ENCODE data around the gene ATR. TPM values are rescaled to one million over a fixed set of nuclear protein-coding genes. Genes with fewer than 3 reads are reported as not detected.

ATR gene
- polyA plus RNA-seq, 2 of the 4 experiments (the other 2 are of a cell fraction), result 13.9 to 36.2 TPM

- peaks cover 49% of the 10 kb centered on the region for H3K4me1 ChIP-seq
- ChIA-PET CTCF (interaction anchor here (1.0 to 1.7 kb wide), 2 partner anchors 11 to 32 kb away, joined by 3 to 5 read pairs; no protein-coding TSS in a partner anchor), POLR2A (interaction anchor here (0.7 kb wide), 1 partner anchor 105 kb away, joined by 3 read pairs; the partner anchor contains the start of gene TRPC1)
- H3K27ac ChIP-seq, result peak overlapping the region; percentile 71 to 84
- FAIRE-seq (peak; percentile 94), DNase-seq (ENCODE audit: low read depth in 1 of 2, low spot score in 1 of 2) (peak; percentile 50 to 64), ATAC-seq (peak; percentile 90 to 94)
- peak overlapping the region; percentile 74 for H3K4me2 ChIP-seq
- TF ChIP-seq KDM5A (IDR thresholded peaks at IDR 0.05) (no peak), FOSL2 (IDR thresholded peaks at IDR 0.05) (peak; percentile 68; the same call in 1 of the 2 replicates), FOSL2 (CRISPR knock-in tag; IDR thresholded peaks at IDR 0.05) (peak; percentile 81), JUNB (IDR thresholded peaks at IDR 0.05) (0 out of 2 replicates have a peak, but pooled peaks have one; percentile 34), HES2 (IDR thresholded peaks at IDR 0.05) (no peak), JUN (IDR thresholded peaks at IDR 0.05) (peak in 1 of 2 experiments; percentile 42; a peak in 1 of 5 replicates), BHLHE40 (IDR thresholded peaks at IDR 0.05; ENCODE audit: low read depth, low read length) (no peak), MAZ (IDR thresholded peaks at IDR 0.05; ENCODE audit: borderline replicate concordance, low read depth, low read length) (no peak), EP300 (IDR thresholded peaks at IDR 0.05) (peak in 1 of 2 experiments; percentile 15; a peak in 1 of 5 replicates), MAX (IDR thresholded peaks at IDR 0.05) (peak; percentile 69), ZNF302 (CRISPR knock-in tag; IDR thresholded peaks at IDR 0.05) (no peak), RCOR1 (IDR thresholded peaks at IDR 0.05; ENCODE audit: low read depth, low read length) (no peak), MAFK (IDR thresholded peaks at IDR 0.05; ENCODE audit: partially characterized antibody) (no peak), ZFP36 (IDR thresholded peaks at IDR 0.05; ENCODE audit: borderline replicate concordance, partially characterized antibody) (peak; percentile 9), POLR2AphosphoS2 (conservative IDR thresholded peaks at IDR 0.05; ENCODE audit: low read length) (no peak), RNF2 (IDR thresholded peaks at IDR 0.05; ENCODE audit: borderline replicate concordance, low read depth) (no peak), CEBPB (IDR thresholded peaks at IDR 0.05) (no peak)
- 12% methylated on average over 3 of the region's 3 CpGs for WGBS (ENCODE audit: missing lambda C conversion rate)
- no peaks in the 10 kb centered on the region for H3K9me3 ChIP-seq
- H3K4me3 ChIP-seq, result no peak overlapping the region
Observed at GRCh38 chr3:142618917-142619461, 40.5 kb upstream of the ATR start.

- DNase-seq (ENCODE audit: low read depth in 1 of 2, low spot score in 1 of 2), result no peak
- H3K27ac ChIP-seq, result 0 out of 6 replicates have a peak overlapping the region, but pooled peaks of 1 of the 2 experiments have one; percentile 17
- H3K4me1 ChIP-seq, result peaks cover 62% of the 10 kb centered on the region
- H3K4me2 ChIP-seq, result no peak overlapping the region
- CTCF ChIA-PET, result interaction anchor here (0.9 to 1.7 kb wide), 2 partner anchors 9 to 18 kb away, joined by 4 to 5 read pairs; no protein-coding TSS in a partner anchor
- H3K9me3 ChIP-seq, result no peaks in the 10 kb centered on the region
- H3K4me3 ChIP-seq, result no peak overlapping the region
- POLR2A ChIA-PET, result no interaction called here
- no peak for ATAC-seq
- TF ChIP-seq KDM5A (IDR thresholded peaks at IDR 0.05) (no peak), CTCF (IDR thresholded peaks at IDR 0.05) (no peak), HOXB13 (CRISPR knock-in tag; IDR thresholded peaks at IDR 0.05; ENCODE audit: low read depth) (no peak), KDM1A (IDR thresholded peaks at IDR 0.05; ENCODE audit: low read depth) (no peak), MYC (IDR thresholded peaks at IDR 0.05; ENCODE audit: borderline replicate concordance, low read length) (no peak), CHD4 (IDR thresholded peaks at IDR 0.05; ENCODE audit: borderline replicate concordance) (no peak), MAX (IDR thresholded peaks at IDR 0.05) (no peak), HOXB5 (CRISPR knock-in tag; IDR thresholded peaks at IDR 0.05) (no peak), GATA3 (IDR thresholded peaks at IDR 0.05; ENCODE audit: borderline replicate concordance) (no peak), HES2 (IDR thresholded peaks at IDR 0.05) (no peak), ESRRA (IDR thresholded peaks at IDR 0.05; ENCODE audit: borderline replicate concordance, low read length) (no peak), FOSL2 (IDR thresholded peaks at IDR 0.05) (no peak), FOSL2 (CRISPR knock-in tag; IDR thresholded peaks at IDR 0.05) (no peak), SMC3 (IDR thresholded peaks at IDR 0.05) (no peak), RNF2 (IDR thresholded peaks at IDR 0.05; ENCODE audit: borderline replicate concordance, low read depth) (no peak), EHF (CRISPR knock-in tag; IDR thresholded peaks at IDR 0.05) (no peak), EHMT2 (IDR thresholded peaks at IDR 0.05; ENCODE audit: low read depth) (no peak), CBX2 (IDR thresholded peaks at IDR 0.05; ENCODE audit: borderline replicate concordance, low read depth) (no peak), NR3C1 (IDR thresholded peaks at IDR 0.05) (no peak), ELK1 (IDR thresholded peaks at IDR 0.05; ENCODE audit: low read depth, low read length) (no peak), RFX5 (IDR thresholded peaks at IDR 0.05) (no peak)
- no peak for FAIRE-seq
- WGBS (ENCODE audit: missing lambda C conversion rate), result 85% methylated on average over 2 of the region's 2 CpGs
Observed at GRCh38 chr3:142615171-142615570, 36.6 kb upstream of the ATR start.
